ENCODE results near the gene TBC1D10B. TPM values are rescaled to one million over a fixed set of nuclear protein-coding genes. Genes with fewer than 3 reads are reported as not detected.
A peak's percentile ranks its signal among the peaks of the same experiment; 100 is the strongest.

The TBC1D10B gene
- total RNA-seq, 1 experiment from 2014 or later: 49.2 TPM

- H3K4me1 ChIP-seq (ENCODE audit: control insufficient read depth in 1 of 2, insufficient read depth in 2 of 2, low read length in 2 of 2): peaks cover 39 to 54% of the 10 kb centered on the region in 2 experiments
Measured at GRCh38 chr16:30353438-30354129, 16.7 kb downstream of the TBC1D10B start.

GRCh38 chr16:30352488-30353401 lies 17.5 kb downstream of the TBC1D10B start:
- H3K4me1 ChIP-seq (ENCODE audit: control insufficient read depth in 1 of 2, insufficient read depth in 2 of 2, low read length in 2 of 2): peaks cover 39 to 54% of the 10 kb centered on the region in 2 experiments
- peak overlapping the region; percentile 28; the same call in 1 of the 2 replicates for H3K9ac ChIP-seq (ENCODE audit: low read length)
- intact Hi-C loops (cut with micrococcal nuclease): no loop called here
- ChIA-PET POLR2A (no interaction called here), RAD21 (ENCODE audit: low non-redundant PET in 1 of 2, low total read pairs in 2 of 2, uncharacterized antibody in 2 of 2, unreplicated experiment in 2 of 2) (no interaction called here), CTCF (no interaction called here)
- no peak overlapping the region for H3K4me3 ChIP-seq (replicated peaks in 1 of 2; ENCODE audit: low read depth in 1 of 2, low read length in 2 of 2)
- H3K9me3 ChIP-seq (ENCODE audit: control insufficient read depth in 1 of 2, insufficient read depth in 1 of 2, low read depth in 1 of 2, low read length in 2 of 2): no peaks in the 10 kb centered on the region
- DNase-seq (ENCODE audit: low read depth, low spot score) (no peak), ATAC-seq (no peak)
- no peaks in the 10 kb centered on the region for H3K9me2 ChIP-seq (ENCODE audit: insufficient read depth)
- H4K20me1 ChIP-seq (ENCODE audit: insufficient read depth): no peaks in the 10 kb centered on the region
- H3K27me3 ChIP-seq (ENCODE audit: insufficient read depth, low read length): no peaks in the 10 kb centered on the region
- H3K36me3 ChIP-seq (ENCODE audit: control insufficient read depth in 1 of 2, insufficient read depth in 2 of 2, low read length in 2 of 2): peaks cover 9 to 43% of the 10 kb centered on the region in 2 experiments; a peak in 2 of 4 replicates
- H3K4me2 ChIP-seq (ENCODE audit: low read length): peak overlapping the region; percentile 74
- TF ChIP-seq ZFX (IDR thresholded peaks at IDR 0.05) (no peak), ELF1 (IDR thresholded peaks at IDR 0.05; ENCODE audit: borderline replicate concordance, low read depth) (no peak), CTCF (IDR thresholded peaks at IDR 0.05 in 2 of 3, conservative IDR thresholded peaks at IDR 0.05 in 1 of 3; ENCODE audit: borderline replicate concordance in 1 of 3, insufficient read depth in 1 of 3, low read depth in 2 of 3, low read length in 2 of 3) (peak in 2 of 3 experiments; percentile 41 to 46; a peak in 3 of 6 replicates), EZH2 (IDR thresholded peaks at IDR 0.05) (no peak)
- H2AFZ ChIP-seq (ENCODE audit: low read depth, low read length, poor library complexity, severe bottlenecking): no peak overlapping the region
- peak overlapping the region; percentile 59 for H3K27ac ChIP-seq (ENCODE audit: low read depth, low read length)
- peaks cover 34% of the 10 kb centered on the region for H3K79me2 ChIP-seq (ENCODE audit: insufficient read depth, low read length)
- BruUV-seq (replicated peaks): no TSS peak

More at GRCh38 chr16:30353438-30354129, 16.7 kb downstream of the TBC1D10B start:
- no peaks in the 10 kb centered on the region for H3K9me3 ChIP-seq (ENCODE audit: control insufficient read depth in 1 of 2, insufficient read depth in 1 of 2, low read depth in 1 of 2, low read length in 2 of 2)
- H3K4me2 ChIP-seq (ENCODE audit: low read length): peak overlapping the region; percentile 74
- no peak overlapping the region for H2AFZ ChIP-seq (ENCODE audit: low read depth, low read length, poor library complexity, severe bottlenecking)
- peak overlapping the region; percentile 99 for H3K9ac ChIP-seq (ENCODE audit: low read length)
- peak overlapping the region; percentile 86 to 92 for H3K4me3 ChIP-seq (replicated peaks in 1 of 2; ENCODE audit: low read depth in 1 of 2, low read length in 2 of 2)
- no TSS peak for BruUV-seq (replicated peaks)
- H3K27me3 ChIP-seq (ENCODE audit: insufficient read depth, low read length): no peaks in the 10 kb centered on the region
- ChIA-PET POLR2A (no interaction called here), CTCF (interaction anchor here (2.0 kb wide), 2 partner anchors 17 to 56 kb away, joined by 7 to 10 read pairs; partner anchors contain the start of gene TBC1D10B), RAD21 (ENCODE audit: low non-redundant PET in 1 of 2, low total read pairs in 2 of 2, uncharacterized antibody in 2 of 2, unreplicated experiment in 2 of 2) (no interaction called here)
- intact Hi-C loops (cut with micrococcal nuclease): no loop called here
- no peaks in the 10 kb centered on the region for H3K9me2 ChIP-seq (ENCODE audit: insufficient read depth)
- no peaks in the 10 kb centered on the region for H4K20me1 ChIP-seq (ENCODE audit: insufficient read depth)
- ATAC-seq (no peak), DNase-seq (ENCODE audit: low read depth, low spot score) (no peak)
- H3K79me2 ChIP-seq (ENCODE audit: insufficient read depth, low read length): peaks cover 34% of the 10 kb centered on the region
- H3K36me3 ChIP-seq (ENCODE audit: control insufficient read depth in 1 of 2, insufficient read depth in 2 of 2, low read length in 2 of 2): peaks cover 9 to 46% of the 10 kb centered on the region in 2 experiments; a peak in 2 of 4 replicates
- TF ChIP-seq EGR1 (IDR thresholded peaks at IDR 0.05; ENCODE audit: low read depth): no peak
- no peak for TF ChIP-seq YY1 (IDR thresholded peaks at IDR 0.05; ENCODE audit: extremely low read depth, insufficient replicate concordance, low read depth, low read length)
- no peak for TF ChIP-seq EZH2phosphoT487 (IDR thresholded peaks at IDR 0.05; ENCODE audit: borderline replicate concordance)
- TF ChIP-seq MAX (IDR thresholded peaks at IDR 0.05): no peak
- TF ChIP-seq SP1 (IDR thresholded peaks at IDR 0.05; ENCODE audit: low read depth): no peak
- TF ChIP-seq ELF1 (IDR thresholded peaks at IDR 0.05; ENCODE audit: borderline replicate concordance, low read depth): no peak
- H3K27ac ChIP-seq (ENCODE audit: low read depth, low read length): peak overlapping the region; percentile 92
